GM23248 (cell line): Measurements from ENCODE around the gene TSPAN8.

ENCODE experiments used
- EZH2 ChIP-seq: fragments of 200-600 bp; sonication (generic); IDR thresholded peaks from 2 replicates; pipeline ENCODE4 v1.6.1; 2018; ENCODE audit warnings: antibody characterized with exemption, mild to moderate bottlenecking; ENCODE audit not compliant: insufficient read depth, poor library complexity, severe bottlenecking
- EZH2phosphoT487 ChIP-seq: fragments of 200-600 bp; sonication (generic); IDR thresholded peaks from 2 replicates; pipeline ENCODE4 v1.6.1; 2018; ENCODE audit warnings: antibody characterized with exemption, moderate library complexity, mild to moderate bottlenecking, low read depth; ENCODE audit not compliant: insufficient read depth

GRCh38 chr12:71160585-71160984 lies 2.8 kb upstream of the TSPAN8 start:
- no peak for TF ChIP-seq EZH2
- TF ChIP-seq EZH2phosphoT487: no peak
